GM12872 (cell line): ENCODE data around the gene AHSG.

ENCODE experiments used
- TF ChIP-seq, protein P1 (sequence below): IDR thresholded peaks from 3 replicates; pipeline ENCODE4 v1.5.1; 2011; ENCODE audit warnings: low read depth, mild to moderate bottlenecking, low read length, moderate library complexity; ENCODE audit not compliant: insufficient read depth

Gene AHSG

DNA sequence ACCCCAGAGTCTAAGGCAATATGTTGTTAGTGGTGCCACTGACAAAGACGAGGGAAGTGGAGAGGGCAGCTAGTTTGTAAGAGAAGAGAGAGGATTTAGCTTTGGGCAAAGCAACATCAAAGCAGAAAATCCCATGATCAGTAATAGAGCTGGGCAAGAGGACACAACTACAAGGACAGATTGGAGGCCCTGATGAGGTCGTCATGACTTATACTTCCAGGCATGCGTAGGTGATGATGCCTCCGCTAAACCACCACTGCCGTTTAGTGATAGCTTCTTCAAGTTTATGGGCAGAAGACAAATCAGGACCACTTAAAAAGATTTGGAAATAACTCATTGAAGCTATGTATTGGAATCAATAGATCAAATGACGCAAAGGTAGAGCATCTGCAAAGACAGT lies 55.6 kb downstream of the AHSG start:
- TF ChIP-seq, protein P1, sequence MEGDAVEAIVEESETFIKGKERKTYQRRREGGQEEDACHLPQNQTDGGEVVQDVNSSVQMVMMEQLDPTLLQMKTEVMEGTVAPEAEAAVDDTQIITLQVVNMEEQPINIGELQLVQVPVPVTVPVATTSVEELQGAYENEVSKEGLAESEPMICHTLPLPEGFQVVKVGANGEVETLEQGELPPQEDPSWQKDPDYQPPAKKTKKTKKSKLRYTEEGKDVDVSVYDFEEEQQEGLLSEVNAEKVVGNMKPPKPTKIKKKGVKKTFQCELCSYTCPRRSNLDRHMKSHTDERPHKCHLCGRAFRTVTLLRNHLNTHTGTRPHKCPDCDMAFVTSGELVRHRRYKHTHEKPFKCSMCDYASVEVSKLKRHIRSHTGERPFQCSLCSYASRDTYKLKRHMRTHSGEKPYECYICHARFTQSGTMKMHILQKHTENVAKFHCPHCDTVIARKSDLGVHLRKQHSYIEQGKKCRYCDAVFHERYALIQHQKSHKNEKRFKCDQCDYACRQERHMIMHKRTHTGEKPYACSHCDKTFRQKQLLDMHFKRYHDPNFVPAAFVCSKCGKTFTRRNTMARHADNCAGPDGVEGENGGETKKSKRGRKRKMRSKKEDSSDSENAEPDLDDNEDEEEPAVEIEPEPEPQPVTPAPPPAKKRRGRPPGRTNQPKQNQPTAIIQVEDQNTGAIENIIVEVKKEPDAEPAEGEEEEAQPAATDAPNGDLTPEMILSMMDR: no peak

DNA sequence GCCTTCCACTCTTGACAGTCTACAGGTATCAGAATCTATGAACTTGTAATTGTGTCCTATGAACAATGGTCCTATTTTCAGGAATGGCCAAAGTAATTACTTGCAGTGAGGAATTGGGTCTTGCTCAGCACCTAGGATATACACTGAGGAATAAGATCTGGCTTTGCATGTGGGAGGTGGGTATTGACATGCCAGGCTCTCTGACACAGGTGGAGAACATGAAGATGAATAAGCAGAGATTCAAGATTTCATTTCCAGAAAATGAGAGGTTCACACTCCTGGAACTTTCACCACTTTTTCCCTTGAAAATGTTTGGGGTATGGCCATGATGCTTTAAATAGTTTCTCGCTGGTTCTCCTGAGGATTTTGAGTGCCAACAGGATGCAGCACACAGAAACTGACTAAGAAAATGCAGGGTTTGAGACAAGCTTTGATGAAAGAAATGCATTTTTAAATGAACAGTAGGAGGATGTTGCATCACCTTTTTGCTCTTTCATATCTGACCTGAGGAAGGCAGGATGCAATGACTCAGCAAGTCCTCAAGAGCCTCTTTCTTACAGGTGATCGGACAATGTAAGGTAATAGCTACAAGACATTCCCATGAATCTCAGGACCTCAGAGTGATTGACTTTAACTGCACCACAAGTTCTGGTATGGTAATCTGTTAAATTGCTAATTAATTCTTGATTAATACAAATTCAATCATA lies 56.7 kb downstream of the AHSG start:
- TF ChIP-seq, protein P1: no peak

DNA sequence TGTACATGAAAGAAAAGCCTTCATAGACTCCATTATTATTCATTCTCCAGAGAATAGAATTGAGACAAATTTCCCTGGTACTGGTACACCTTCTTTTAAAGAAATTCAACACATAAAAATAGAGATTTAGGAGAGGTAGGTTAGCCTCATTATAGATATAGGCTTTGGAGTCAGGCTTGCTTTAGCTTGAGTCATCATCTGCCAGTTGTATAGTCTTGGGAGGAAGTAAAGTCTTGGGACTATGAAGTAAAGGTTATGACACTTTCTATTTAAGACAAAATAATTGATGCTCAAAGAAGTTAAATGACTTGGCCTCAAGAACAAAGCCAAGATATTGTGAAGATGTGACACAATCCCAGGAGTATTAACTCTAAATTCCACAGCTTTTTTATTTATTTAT lies 57.3 kb downstream of the AHSG start:
- TF ChIP-seq, protein P1: no peak
